ENCODE measurements around the gene DKKL1. TPM values are rescaled to one million over a fixed set of nuclear protein-coding genes. Genes with fewer than 3 reads are reported as not detected.
"Not testable (repeated sequence)": the region's sequence is repeated elsewhere in the genome, so short reads cannot be mapped to it uniquely, and the experiment has no call there.

The DKKL1 gene
- total RNA-seq, 1 donor from 2014 or later: 1.2 TPM

DNA sequence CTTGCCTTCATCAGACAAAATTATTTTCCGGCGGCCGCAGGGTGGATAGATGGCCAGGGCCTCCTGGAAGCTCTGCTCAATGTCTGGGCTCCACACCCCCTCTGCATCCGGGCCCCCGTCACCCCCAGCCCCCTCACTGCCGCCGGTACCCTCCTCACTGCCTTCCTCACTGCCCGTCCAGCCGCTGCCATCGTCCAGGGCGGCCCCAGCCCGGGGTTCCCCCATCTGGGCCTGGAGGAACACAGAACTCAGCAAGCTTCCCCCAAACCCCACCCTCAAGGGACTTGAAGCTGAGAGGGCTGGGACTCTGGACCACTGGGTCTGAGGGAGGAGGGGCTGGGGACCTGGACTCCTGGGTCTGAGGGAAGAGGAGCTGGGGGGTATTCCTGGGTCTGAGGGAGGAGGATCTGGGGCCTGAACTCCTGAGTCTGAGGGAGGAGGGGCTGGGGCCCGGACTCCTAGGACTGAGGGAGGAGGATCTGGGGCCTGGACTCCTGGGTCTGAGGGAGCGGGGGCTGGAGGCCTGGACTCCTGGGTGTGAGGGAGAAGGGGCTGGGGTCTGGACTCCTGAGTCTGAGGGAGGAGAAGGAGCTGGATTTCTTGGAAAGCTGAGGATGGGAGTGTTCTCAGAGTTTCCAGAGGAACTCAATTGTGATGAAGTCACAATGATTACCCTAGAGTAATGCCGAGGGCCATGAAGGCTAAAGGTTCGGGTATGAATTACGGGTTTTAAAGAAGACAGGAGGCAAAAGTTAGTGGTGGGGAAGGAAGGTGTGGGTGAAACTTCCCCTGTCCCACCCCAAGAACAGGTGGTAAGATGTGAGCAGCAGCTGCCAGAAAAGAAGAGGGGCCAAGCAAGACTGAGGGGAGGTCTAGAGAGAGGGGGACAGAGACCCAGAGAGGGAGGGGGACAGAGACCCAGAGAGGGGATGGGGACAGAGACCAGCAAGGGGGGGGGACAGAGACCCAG is 3.5 kb upstream of the DKKL1 start:
- FAIRE-seq: no peak
- no peak for DNase-seq (ENCODE audit: low spot score in 2 of 2)

DNA sequence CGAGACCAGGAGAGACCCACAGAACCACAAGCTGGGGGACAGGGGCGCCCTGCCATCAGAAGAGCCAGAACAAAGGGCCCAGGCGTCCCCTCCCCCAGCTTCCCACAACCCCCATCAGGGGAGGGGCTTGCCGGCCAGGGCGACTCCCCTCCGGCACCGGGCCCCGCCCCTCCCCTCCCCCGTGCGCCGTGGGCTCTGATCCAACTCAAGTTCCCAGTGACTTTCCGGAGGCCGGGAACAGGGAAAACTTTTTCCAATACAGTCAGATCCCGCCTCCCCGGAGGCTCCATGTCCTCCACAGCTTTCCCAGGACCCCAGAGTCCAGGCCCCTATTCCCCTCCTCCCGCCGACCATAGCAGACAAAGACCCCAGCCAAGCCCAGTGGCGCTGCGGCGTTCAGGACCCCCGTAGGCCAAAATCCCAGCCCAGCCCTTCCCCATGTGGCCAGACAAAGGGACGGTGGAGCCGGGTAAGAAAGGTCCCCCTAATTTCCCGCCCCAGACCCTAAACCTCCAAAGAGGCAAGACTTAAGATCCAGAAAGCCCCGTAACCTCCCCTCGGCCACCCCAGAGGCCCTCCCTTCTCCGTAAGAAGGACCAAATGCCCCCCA is 2.1 kb upstream of the DKKL1 start:
- FAIRE-seq (no peak), DNase-seq (ENCODE audit: low spot score in 2 of 2) (peak; percentile 55 to 68)

DNA sequence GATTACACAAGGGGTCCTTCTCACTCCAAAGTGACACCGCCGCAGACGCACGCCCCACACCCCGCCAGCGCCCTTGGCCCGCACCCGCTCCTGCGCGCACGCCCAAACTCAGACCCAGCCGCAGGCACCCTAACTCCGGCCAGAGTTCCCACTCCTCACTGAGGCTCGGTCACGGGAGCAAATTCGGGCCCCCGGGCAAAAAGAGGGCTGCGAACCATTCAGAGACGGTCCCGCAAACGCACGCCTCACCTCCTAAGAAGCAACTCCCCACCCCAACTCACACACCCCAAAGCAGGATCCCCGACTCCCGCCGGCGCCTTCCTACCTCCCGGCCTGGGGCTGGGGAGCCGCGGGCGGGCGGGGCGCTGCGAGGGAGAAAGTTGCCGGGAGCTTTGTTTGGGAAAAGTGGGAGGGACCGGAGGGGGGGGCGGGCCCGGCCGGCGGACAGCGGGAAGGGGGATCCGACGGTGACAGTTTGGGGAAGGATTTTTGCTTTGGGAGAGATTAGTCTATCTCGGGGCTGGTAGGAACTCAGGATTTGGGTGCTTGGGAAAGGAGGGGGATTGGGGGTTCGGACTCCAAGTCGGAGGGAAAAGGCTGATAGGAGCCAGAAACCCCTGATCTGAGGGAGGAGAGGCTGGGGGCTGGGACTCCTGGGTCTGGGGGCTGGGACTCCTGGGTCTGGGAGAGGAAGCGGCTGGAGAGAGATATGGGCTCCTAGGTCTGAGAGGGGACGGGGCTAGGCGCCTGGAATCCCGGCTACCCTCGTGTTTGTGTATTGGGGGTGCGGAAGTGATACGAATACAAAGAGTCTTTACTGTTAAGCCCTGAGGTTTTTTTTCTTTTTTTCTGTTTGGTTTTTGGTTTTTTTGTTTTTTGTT is 1.4 kb upstream of the DKKL1 start, which contains the start of gene TEAD2:
Gene TEAD2, minus strand, starts transcription at position 369 of the 881 bp plus-strand sequence. CDS start 2,341 bp downstream, outside the sequence.
- peak in 1 of 2 donors; percentile 60 for DNase-seq (ENCODE audit: low spot score in 2 of 2)
- FAIRE-seq: no peak

GRCh38 chr19:49362929-49363267 is 779 bp upstream of the DKKL1 start:
- DNase-seq (ENCODE audit: low spot score in 2 of 2): no peak
- FAIRE-seq: no peak

DNA sequence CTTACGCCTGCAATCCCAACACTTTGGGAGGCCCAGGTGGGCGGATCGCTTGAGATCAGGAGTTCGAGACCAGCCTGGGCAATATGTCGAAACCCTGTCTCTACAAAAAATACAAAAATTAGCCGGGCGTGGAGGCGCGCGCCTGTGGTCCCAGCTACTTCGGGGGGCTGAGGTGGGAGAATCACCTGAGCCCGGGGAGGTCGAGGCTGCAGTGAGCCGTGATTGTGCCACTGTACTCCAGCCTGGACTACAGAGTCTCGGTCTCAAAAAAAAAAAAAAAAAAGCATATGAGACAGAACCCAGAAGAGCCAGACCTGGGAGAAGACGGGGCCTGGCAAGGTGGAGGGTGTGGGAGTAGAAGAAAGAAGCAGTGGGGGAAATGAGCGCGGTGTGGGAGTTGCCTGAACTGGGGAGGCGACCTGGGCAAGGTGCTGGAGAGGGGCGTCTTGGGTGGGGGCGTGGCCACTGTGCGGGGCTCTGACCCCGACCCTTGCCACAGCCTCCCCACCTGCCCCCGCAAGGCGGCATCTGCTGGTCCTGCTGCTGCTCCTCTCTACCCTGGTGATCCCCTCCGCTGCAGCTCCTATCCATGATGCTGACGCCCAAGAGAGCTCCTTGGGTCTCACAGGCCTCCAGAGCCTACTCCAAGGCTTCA is 533 bp downstream of the DKKL1 start:
- no peak for FAIRE-seq
- DNase-seq (ENCODE audit: low spot score in 2 of 2): no peak

GRCh38 chr19:49366110-49366509 is 2.4 kb downstream of the DKKL1 start:
- DNase-seq (ENCODE audit: low spot score in 2 of 2) (no peak), FAIRE-seq (no peak)

DNA sequence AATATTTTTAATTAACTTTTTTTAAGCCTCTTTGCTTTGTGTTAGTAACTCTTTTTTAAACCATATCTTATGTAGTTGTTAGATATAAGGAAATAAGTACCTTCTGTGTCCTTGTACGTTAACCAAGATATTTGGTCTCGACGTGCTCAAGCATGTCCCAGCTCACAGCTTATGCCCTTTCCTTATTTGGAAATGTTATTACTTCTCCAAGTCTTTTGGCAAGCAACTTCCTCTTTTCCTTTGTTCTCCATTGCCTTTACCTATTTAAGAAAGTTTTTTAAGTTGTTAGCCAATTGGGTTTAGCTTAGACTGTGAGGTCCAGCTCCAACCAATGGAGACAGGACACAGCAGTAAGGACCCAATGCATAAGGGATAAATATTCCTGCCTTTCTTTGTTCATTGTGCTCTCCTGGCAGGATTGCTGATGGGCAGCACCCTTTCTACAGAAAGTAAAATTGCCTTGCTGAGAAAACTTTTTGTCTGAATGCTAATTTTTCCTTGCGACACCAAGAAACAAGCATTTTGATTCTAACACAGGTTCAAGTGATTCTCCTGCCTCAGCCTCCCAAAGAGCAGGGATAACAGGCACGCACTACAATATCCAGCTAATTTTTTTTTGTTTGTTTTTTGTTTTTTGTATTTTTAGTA is 5.2 kb downstream of the DKKL1 start:
- FAIRE-seq (no peak), DNase-seq (ENCODE audit: low spot score in 2 of 2) (no peak)

- FAIRE-seq: no peak
- DNase-seq (ENCODE audit: low spot score in 2 of 2): no peak
Measured at GRCh38 chr19:49371184-49371583, 7.5 kb downstream of the DKKL1 start.

DNA sequence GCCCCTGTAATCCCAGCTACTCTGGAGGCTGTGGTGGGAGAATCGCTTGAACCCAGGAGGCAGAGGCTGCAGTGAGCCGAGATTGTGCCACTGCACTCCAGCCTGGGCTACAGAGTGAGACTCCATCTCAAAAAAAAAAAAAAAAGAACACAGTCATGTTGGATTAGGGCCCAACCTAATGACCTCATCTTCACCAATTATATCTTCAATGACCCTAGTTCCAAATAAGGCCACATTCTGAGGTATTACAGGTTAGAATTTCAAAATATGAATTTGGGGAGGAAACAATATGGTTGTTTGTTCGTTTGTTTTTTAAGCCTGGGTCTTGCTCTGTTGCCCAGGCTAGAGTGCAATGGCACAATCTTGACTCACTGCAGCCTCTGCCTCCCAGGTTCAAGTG is 9.5 kb downstream of the DKKL1 start:
- FAIRE-seq; DNase-seq (ENCODE audit: low spot score in 2 of 2): not testable (repeated sequence)

DNA sequence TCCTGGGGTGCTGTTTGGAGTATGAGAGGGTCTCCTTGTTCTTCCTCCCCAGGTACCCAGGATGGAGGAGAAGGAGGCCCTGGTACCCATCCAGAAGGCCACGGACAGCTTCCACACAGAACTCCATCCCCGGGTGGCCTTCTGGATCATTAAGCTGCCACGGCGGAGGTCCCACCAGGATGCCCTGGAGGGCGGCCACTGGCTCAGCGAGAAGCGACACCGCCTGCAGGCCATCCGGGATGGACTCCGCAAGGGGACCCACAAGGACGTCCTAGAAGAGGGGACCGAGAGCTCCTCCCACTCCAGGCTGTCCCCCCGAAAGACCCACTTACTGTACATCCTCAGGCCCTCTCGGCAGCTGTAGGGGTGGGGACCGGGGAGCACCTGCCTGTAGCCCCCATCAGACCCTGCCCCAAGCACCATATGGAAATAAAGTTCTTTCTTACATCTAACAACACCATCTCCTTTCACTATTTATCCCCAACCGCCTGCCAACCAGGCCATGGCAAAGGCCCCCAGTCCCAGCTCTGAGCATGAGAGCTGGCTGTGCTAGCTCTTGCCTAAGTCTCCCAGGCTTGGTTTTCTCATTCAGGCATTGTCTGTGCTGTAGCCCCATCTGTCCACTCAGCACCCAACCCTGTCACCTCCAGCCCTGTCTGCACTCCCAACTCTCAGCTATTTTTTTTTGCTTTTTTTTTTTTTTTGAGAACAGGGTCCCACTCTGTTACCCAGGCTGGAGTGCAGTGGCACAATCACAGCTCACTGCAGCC is 11.2 kb downstream of the DKKL1 start:
- DNase-seq (ENCODE audit: low spot score in 2 of 2): no peak
- no peak for FAIRE-seq

- DNase-seq (ENCODE audit: low spot score in 2 of 2) (no peak), FAIRE-seq (no peak)
Measured at GRCh38 chr19:49378512-49378911, 14.8 kb downstream of the DKKL1 start.

- FAIRE-seq: no peak
Measured at GRCh38 chr19:49380391-49380790, 16.7 kb downstream of the DKKL1 start.

DNA sequence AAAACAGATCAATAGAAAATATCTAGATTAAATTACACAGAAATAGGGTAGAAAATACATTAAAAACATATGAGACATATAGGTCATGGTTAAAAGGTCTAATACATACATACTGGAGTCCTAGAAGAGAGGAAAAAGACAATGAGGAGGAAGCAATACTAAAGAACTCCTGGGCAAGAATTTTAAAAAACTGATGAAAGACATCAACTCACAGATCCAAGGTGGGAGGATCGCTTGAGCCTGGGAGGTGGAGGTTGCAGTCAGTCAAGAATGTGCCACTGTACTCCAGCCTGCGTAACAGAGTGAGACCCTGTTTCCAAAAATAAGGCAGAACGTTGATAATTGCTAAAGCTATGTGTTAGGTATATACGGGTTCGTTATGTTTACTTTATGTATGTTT is 19.0 kb downstream of the DKKL1 start:
- FAIRE-seq (no peak), DNase-seq (ENCODE audit: low spot score in 2 of 2) (no peak)

More at GRCh38 chr19:49380391-49380790, 16.7 kb downstream of the DKKL1 start:
- DNase-seq (ENCODE audit: low spot score in 2 of 2): no peak

- DNase-seq (ENCODE audit: low spot score in 2 of 2): no peak
- FAIRE-seq: no peak
Measured at GRCh38 chr19:49383599-49383998, 19.9 kb downstream of the DKKL1 start.

DNA sequence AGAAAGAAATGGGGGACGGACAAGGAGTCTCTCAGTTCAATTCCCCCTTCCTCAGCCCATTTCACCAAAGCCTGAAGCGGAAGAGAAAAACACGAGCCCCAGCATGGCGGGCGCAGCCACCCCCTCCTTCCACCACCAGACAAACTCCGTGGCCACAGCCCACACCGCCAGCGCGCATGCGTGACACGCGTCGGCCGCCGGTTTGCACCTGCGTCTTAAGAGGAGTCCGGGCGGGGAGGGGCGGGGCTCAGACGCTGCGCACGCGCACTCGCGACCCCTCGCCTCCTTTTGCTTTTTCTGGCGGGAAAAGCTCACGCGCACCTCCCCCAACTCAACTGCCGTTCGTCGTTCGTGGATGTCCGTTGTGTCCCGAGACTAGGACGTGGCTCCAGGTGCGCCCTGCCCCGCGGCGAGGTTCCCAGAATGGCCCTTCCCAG is 24.3 kb downstream of the DKKL1 start, which contains the start of gene KASH5:
Gene KASH5, plus strand, starts transcription at position 314 of the 437 bp plus-strand sequence. CDS start 2,635 bp downstream, outside the sequence.
- no peak for FAIRE-seq

DNA sequence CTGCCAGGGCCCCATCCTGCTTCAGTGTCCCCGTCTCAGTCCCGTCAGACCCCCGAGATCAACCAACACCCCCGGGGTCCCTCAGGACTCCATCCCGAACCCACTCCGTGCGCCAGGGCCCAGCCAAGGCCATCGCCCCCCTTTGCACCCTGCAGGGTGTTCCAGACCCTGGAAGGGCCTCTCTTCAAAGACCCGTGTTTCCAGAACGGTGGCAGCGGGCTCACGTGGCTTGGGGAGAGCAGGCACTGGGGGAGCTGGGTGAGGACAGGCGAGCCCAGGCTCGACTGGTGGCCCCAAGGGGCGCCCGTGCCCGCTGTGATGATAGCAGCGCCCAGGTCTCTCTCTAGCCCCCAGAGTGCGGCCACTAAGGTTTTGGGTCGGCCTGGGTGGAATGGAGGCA is 25.7 kb downstream of the DKKL1 start:
- DNase-seq (ENCODE audit: low spot score in 2 of 2) (no peak), FAIRE-seq (no peak)

More for the DNA sequence above, 24.3 kb downstream of the DKKL1 start, which contains the start of gene KASH5:
- peak; percentile 40 to 65 for DNase-seq (ENCODE audit: low spot score in 2 of 2)

DNA sequence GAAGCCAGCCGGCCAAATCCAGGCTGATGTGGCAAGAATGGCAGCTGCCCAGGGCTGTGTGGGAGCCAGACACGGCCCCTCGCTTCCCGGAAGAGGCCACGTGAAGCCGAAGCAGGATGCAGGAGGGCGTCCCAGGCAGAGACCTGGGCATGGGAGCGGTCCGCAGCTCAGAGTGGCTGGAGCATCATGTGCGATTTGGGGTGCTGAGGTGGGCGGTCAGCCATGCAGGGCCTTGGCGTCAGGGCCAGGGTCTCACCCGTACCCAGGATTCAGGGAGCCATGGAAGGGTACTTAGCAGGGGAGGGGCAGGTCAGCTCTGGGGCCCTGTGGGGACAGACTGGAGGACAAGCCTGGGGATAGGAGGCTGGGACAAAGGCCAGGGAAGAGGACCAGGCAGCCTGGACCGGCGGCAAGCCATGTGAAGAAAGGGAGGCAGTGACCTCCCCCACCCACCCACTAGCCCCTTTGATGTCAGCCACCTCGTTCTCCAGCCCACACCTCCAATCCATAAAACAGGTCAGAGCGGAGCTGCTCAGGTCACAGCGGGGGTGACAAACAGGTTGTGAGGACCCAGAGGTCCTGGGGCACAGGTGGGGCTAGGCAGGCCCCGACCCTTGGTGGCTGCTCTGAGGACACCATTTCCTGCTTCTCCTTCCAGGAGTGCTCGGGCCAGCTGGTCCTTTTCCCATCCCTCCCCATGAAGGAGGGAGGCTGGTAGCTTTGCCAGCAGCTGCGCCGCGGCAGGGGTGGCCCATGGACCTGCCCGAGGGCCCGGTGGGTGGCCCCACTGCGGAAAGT is 26.7 kb downstream of the DKKL1 start:
- FAIRE-seq: no peak
- DNase-seq (ENCODE audit: low spot score in 2 of 2): no peak

GRCh38 chr19:49390929-49391359 is 27.3 kb downstream of the DKKL1 start:
- FAIRE-seq (no peak), DNase-seq (ENCODE audit: low spot score in 2 of 2) (no peak)
